T-helper 9 cell (primary cell): Measurements from ENCODE around the gene FICD.
"Not testable (repeated sequence)": the region's sequence is repeated elsewhere in the genome, so short reads cannot be mapped to it uniquely, and the experiment has no call there.

ENCODE experiments used
- DNase-seq: peaks from one replicate; pipeline ENCODE4 v3.0.0-alpha.2; 2020

FICD gene

DNA sequence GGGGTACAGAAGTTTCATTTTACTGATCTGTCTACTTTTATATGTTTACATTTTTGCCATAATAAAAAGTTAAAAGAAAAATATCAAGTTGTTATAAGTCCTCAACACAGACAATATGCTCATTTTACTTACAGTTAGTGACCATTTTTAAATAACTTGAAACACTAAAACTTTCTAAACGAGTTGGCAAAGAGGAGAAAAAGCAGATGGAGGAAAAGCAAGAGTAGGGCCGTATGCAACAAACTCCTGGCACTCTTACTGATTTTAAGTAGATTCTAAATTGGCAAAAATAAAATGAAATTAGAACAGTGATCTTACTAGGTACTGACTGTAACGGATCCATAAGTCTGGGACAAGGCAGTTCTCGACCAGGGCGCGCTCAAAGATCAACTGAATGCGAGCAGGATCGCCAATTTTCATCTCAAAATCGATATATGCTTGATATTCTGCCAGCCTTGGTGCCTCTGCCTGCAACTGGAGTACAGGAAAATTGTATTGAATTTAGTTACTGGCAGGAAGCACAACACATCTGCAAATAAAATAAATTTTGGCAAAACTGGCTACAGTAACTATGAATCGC, 23.6 kb downstream of the FICD start:
- DNase-seq, result no peak

DNA sequence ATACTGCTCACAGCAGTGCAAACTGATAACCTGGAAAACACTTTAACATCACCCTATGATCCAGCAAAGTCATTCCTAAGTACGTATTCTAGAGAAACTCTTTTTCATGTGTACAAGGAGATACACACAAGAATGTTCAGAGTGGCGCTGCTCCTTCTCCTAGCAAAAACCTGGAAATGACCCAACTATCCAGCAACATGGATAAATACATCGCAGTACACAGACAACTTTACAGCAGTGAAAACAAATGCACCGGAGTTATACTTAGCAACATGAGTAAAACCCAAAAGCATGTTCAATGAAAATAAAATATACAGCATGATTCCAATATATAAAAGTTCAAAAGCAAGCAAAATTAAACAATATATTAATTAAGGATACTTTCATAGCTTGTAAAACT, 27.2 kb downstream of the FICD start:
- DNase-seq, result no peak

GRCh38 chr12:108543652-108544051, 28.6 kb downstream of the FICD start:
- no peak for DNase-seq

DNA sequence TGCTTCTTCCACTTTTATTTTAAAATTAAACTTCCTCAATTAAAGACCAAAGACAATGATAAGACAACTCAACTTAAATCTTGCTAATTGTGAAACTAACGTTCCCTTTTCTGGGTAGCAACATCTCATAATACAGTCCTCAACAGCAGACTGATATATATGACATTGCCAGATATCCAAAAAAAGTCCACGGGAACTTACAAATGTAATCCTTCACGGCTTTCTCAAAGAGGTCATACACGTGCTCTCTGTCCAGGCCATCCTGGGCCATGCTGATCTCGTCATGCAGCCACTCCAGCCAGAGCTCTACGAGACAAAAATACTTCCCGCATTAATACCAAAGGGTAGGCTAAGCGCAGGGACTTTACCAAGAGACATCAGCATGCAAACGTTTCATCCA, 32.6 kb downstream of the FICD start:
- DNase-seq, result no peak

- no peak for DNase-seq
Measured at GRCh38 chr12:108548954-108549521, 34.0 kb downstream of the FICD start.

GRCh38 chr12:108551535-108551934, 36.5 kb downstream of the FICD start:
- DNase-seq, result no peak

DNA sequence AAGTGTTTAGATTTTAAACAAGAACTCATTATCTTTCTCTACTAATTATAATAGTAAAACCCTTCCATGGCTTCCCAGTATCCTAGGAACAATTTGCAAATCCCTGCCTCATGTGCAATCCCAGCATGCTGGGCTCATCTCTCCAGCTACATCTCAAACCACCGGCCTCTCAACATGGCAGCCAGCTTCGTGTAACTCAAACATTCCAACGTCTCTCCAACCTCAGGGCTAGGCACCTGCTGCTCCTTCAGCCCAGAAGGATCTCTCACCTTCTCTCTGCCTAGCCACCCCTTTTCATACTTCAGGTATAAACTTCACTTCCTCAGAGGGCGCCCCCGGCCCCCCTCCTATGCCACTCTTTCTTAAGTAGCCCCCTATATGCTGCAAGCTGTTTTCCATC, 38.7 kb downstream of the FICD start:
- DNase-seq, result no peak

DNA sequence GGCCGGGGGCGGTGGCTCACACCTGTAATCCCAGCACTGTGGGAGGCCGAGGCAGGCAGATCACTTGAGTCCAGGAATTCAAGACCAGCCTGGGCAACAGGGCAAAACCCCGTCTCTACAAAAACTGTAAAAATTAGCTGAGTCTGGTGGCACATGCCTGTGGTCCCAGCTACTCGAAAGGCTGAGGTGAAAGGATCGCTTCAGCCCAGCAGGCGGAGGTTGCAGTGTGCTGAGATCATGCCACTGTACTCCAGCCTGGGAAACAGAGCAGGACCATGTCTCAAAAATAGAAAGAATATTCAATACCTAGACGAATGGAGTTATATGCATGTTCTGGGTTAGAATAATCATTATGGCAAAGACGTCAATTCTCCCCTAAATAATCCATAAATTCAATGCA, 40.3 kb downstream of the FICD start:
- DNase-seq, result not testable (repeated sequence)

DNA sequence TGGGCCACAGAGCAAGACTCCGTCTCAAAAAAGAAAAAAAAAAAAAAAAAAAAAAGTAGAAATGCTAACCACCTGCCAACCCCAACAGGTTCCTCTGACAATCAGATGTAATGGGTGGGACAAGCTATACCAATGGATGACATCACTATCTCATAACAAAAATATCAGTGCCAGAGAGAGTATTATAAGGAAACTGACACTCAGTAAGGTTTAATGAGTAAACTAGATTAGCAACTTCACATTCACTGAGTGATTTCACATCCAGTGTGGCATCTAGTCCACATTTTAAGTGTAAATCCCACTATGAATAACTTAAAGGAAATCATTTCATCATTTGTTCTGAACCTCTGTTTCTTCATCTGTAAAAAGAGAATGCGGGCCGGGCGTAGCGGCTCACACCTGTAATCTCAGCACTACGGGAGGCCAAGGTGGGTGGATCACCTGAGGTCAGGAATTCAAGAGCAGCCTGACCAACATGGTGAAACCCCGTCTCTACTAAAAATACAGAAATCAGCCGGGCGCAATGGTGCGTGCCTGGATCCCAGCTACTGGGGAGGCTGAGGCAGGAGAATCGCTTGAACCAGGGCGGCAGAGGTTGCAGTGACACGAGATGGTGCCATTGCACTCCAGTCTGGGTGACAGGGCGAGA, 44.1 kb downstream of the FICD start:
- no peak for DNase-seq

DNA sequence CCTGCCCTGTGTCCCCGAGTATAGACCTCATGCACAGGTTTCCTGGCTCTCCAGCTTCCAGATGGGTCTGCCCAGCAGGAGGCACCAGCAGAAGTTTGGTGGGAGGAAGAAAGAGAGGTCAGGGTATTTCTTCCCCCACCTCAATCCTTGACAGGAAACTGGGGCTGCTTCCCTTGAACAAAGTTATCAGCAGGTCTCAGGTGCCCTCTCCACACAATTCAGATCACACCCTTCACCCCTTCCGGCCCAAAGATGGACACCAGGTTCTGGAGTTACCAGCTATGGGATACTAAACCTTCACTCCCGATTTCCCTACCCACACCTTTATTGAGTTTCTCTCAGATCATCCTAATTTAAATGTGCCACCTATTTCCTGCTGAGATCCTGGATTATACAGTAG, 44.7 kb downstream of the FICD start:
- DNase-seq, result no peak

GRCh38 chr12:108560321-108560721, 45.2 kb downstream of the FICD start:
- no peak for DNase-seq

DNA sequence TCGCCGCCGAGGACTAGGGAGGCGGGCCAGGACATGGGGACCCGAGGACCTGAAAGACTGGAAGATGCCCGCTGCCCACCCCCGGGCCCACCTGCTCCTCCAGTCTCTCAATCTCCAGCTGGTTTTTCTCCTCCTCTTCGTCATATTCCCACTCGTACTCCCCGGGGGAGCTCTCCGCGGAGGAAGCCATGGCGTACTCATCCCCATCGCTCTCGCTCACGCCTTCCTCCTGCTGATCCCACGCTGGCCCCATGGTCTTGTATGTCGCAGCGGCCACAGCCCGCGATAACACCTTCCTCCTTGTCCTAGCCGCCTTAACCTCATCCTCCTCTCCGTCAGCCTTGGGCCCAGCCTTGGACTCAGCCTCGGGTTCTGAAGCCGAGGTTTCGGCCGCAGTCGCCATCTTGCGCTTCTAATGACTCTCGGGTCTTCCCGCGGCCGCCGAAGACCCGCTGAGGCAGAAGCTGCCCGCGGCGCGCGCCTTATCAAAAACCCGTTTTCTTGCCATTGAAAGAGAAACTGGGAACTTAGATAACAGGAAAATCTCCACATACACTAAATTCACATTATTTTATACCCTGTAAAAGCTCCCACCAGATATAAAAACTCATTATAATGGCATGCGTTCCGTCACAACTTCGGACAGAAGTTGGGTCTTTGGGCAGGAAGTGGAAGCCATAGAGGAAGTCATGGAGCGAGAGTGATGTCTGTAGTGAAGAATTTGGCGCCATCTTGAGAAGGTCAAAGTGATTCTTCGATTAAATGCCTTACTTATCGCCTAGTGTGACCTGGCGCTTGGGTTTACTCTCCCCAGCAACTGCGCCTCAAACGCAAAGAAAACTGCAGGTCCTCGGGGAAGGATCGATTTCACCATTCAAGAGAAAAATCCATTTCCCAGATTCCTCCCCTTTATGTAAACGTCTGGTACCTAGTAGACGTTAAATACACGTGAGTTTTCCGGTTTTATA, 46.0 kb downstream of the FICD start, which contains the start of gene SART3:
Gene SART3 (minus strand): TSS at position 422 of the 968 bp plus-strand sequence. CDS start 19 bp downstream, at position 403.
- DNase-seq, result peak; percentile 72

DNA sequence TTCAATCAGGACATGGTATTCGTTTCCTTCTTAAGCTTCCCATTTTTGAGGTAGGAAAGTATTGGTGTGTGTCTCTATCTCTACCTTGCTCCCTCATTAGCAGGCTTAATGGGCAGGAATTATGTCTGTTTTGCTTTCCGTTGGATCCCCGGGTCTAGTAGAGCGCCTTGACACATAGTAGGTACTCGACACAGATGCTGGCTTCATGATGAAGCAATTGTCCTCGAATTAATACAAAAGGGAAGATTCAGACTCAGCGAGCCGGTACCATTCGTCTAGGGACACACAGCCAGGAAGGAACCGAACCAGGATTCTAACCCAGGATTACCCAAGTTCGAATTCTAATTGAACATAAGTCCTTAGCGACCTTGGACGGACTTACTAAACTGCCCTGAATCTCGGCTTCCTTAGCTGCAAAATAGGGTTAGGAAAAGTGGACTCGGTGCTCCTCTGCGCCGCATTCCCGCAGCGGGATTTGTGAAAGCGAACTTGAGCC, 46.8 kb downstream of the FICD start:
- DNase-seq, result no peak

DNA sequence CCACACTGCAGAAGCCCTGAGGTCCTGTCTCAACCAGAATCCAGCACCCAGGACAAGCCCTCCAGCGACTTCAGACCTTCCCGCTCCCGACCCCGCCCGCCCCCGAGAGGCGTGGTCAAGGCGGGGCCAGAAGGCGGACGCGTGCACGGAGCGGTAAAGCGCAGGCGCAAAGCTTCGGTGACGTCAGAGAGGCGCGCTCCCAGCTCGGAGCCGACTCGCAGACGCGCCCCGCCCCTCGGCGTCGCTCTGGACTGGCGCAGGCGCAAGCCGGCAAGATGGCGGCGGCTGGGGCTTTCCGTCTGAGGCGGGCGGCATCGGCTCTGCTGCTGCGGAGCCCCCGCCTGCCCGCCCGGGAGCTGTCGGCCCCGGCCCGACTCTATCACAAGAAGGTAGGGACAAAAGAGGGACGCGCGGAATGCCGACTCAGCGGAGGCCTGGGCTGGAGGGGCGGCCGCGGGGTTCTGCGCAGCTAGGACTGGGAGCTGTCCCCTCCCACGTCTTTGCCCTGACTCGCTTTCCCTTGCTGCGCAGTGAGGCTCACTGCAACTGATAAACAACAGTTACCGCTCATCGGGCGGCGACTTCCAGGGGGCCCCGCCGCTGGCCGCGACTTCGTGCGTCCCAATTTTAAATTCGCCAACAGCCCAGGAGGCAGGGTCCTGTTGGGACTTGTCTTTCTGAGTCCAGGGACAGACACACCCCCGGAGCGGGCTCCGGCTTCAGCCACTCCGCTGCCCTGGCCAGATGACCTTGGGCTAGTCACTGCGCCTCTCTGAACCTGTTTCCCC, 47.5 kb downstream of the FICD start, which contains the start of gene ISCU:
Gene ISCU (plus strand): TSS at position 249 of the 788 bp plus-strand sequence. CDS start 27 bp downstream, at position 276.
- peak; percentile 99 for DNase-seq

DNA sequence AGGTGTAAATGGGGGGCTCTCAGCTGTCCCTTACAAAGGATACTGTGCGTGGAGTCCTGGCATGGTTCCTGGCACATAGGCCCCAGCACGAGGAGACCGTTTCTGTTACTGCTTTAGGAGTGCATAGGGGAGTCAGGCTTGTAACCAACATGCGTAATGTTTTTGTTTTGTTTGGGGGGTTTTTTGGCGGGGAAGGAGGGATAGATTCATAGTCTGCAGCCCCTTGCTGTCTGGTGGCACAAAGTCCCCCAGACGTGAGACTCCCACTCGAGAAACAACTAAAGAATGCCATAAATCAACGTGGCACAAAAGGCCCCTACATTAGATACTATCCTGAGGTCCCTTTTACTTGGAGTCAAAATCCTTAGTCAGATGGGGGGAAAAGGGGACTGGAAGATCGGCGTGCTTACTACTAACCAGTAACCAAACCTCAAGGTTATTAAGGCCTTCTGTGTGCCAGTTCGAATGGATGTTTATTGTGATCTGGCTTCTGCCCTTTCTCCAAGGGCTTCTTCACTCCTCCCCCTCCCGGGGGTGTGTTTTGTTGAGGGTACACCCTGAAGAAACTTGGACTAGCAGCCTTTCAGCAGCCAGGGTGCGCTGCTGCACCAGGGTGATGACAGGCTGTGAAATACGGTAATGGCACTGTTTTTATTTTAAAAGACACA, 48.2 kb downstream of the FICD start:
- DNase-seq, result peak; percentile 75

GRCh38 chr12:108563804-108564151, 48.7 kb downstream of the FICD start:
- DNase-seq, result no peak

GRCh38 chr12:108564724-108565123, 49.6 kb downstream of the FICD start:
- DNase-seq, result no peak

GRCh38 chr12:108565146-108565545, 50.1 kb downstream of the FICD start:
- no peak for DNase-seq

- DNase-seq, result peak; percentile 37
Measured at GRCh38 chr12:108565976-108566375, 50.9 kb downstream of the FICD start.

- DNase-seq, result no peak
Measured at GRCh38 chr12:108566452-108566851, 51.4 kb downstream of the FICD start.
